MM.1S (cell line): Measurements from ENCODE around the gene NDUFAF5.

Source experiments
- DNase-seq: peaks from one replicate; pipeline ENCODE4 v3.0.0-alpha.2; 2015
- H2AFZ ChIP-seq: fragments of 300-600 bp; sonication (generic); 2 replicates; pipeline ENCODE4 v1.6.0; 2016; ENCODE audit warnings: antibody characterized with exemption, low read length
- H3F3A ChIP-seq: fragments of 300-600 bp; sonication (generic); 2 replicates; pipeline ENCODE4 v1.6.1; 2016; ENCODE audit warnings: mild to moderate bottlenecking, antibody characterized with exemption, low read length, moderate library complexity, mixed read lengths; ENCODE audit not compliant: insufficient read depth
- H3K27ac ChIP-seq: fragments of 300-600 bp; sonication (generic); 2 replicates; pipeline ENCODE4 v1.5.1; 2016; ENCODE audit warnings: mild to moderate bottlenecking, low read length
- H3K27me3 ChIP-seq: fragments of 300-600 bp; sonication (generic); replicated peaks from 2 replicates; pipeline ENCODE4 v1.6.0; 2016; ENCODE audit warnings: low read length; ENCODE audit not compliant: insufficient read depth
- H3K36me3 ChIP-seq: fragments of 300-600 bp; sonication (generic); replicated peaks from 2 replicates; pipeline ENCODE4 v1.6.1; 2016; ENCODE audit warnings: mild to moderate bottlenecking, low read length, mixed read lengths; ENCODE audit not compliant: insufficient read depth
- H3K4me1 ChIP-seq: fragments of 300-600 bp; sonication (generic); 2 replicates; pipeline ENCODE4 v1.6.1; 2016; ENCODE audit warnings: low read length, mixed read lengths
- H3K4me2 ChIP-seq: fragments of 300-600 bp; sonication (generic); 2 replicates; pipeline ENCODE4 v1.6.0; 2016; ENCODE audit warnings: low read depth, low read length
- H3K4me3 ChIP-seq: fragments of 300-600 bp; sonication (generic); 2 replicates; pipeline ENCODE4 v1.5.1; 2016; ENCODE audit warnings: low read length, mixed read lengths
- H3K79me2 ChIP-seq: fragments of 300-600 bp; sonication (generic); 2 replicates; pipeline ENCODE4 v1.6.1; 2016; ENCODE audit warnings: mixed run types, low read length, mixed read lengths
- H3K9ac ChIP-seq: fragments of 300-600 bp; sonication (generic); 2 replicates; pipeline ENCODE4 v1.6.1; 2016; ENCODE audit warnings: low read length, mixed read lengths
- H3K9me2 ChIP-seq: fragments of 300-600 bp; sonication (generic); replicated peaks from 2 replicates; pipeline ENCODE4 v1.6.1; 2016; ENCODE audit warnings: mild to moderate bottlenecking, low read length, mixed read lengths; ENCODE audit not compliant: insufficient read depth
- H3K9me3 ChIP-seq: fragments of 300-600 bp; sonication (generic); replicated peaks from 2 replicates; pipeline ENCODE4 v1.6.1; 2016; ENCODE audit warnings: mild to moderate bottlenecking, low read length, mixed read lengths; ENCODE audit not compliant: insufficient read depth
- H4K20me1 ChIP-seq: fragments of 300-600 bp; sonication (generic); 2 replicates; pipeline ENCODE4 v1.6.1; 2016; ENCODE audit warnings: mild to moderate bottlenecking, low read length, moderate library complexity, mixed read lengths; ENCODE audit not compliant: insufficient read depth
- CTCF ChIP-seq: fragments of 300-600 bp; sonication (generic); IDR thresholded peaks from 2 replicates; pipeline ENCODE4 v1.5.1; 2016; ENCODE audit warnings: antibody characterized with exemption, low read length, mixed read lengths
- EZH2 ChIP-seq: fragments of 300-600 bp; sonication (generic); optimal IDR thresholded peaks from 2 replicates; pipeline ENCODE3; 2017; ENCODE audit warnings: low read depth, mild to moderate bottlenecking, antibody characterized with exemption, low read length, mixed read lengths
- EZH2phosphoT487 ChIP-seq: fragments of 300-600 bp; sonication (generic); IDR thresholded peaks from 2 replicates; pipeline ENCODE4 v1.6.1; 2018; ENCODE audit warnings: antibody characterized with exemption, low read length

NDUFAF5 gene

GRCh38 chr20:13745784-13746183 lies 39.0 kb upstream of the NDUFAF5 start:
- TF ChIP-seq CTCF (no peak), EZH2phosphoT487 (no peak), EZH2 (no peak)
- no peaks in the 10 kb centered on the region for H3K36me3 ChIP-seq
- H3K4me3 ChIP-seq: no peak overlapping the region
- no peak for DNase-seq
- H3K9me3 ChIP-seq: no peaks in the 10 kb centered on the region
- H3K27me3 ChIP-seq: no peaks in the 10 kb centered on the region
- H4K20me1 ChIP-seq: no peaks in the 10 kb centered on the region
- H2AFZ ChIP-seq: no peak overlapping the region
- H3K27ac ChIP-seq: no peak overlapping the region
- H3K4me1 ChIP-seq: no peaks in the 10 kb centered on the region
- no peaks in the 10 kb centered on the region for H3K9me2 ChIP-seq
- no peak overlapping the region for H3K4me2 ChIP-seq
- no peak overlapping the region for H3K9ac ChIP-seq
- H3F3A ChIP-seq: no peaks in the 10 kb centered on the region
- H3K79me2 ChIP-seq: no peaks in the 10 kb centered on the region

- TF ChIP-seq CTCF: no peak
- no peak for TF ChIP-seq EZH2phosphoT487
- TF ChIP-seq EZH2: no peak
- no peak for DNase-seq
- Histone ChIP-seq H3F3A (no peaks in the 10 kb centered on the region), H3K4me3 (no peak overlapping the region), H3K4me1 (no peaks in the 10 kb centered on the region), H3K9ac (no peak overlapping the region), H3K79me2 (no peaks in the 10 kb centered on the region), H3K4me2 (no peak overlapping the region), H3K36me3 (no peaks in the 10 kb centered on the region), H3K9me2 (no peaks in the 10 kb centered on the region), H4K20me1 (no peaks in the 10 kb centered on the region), H3K9me3 (no peaks in the 10 kb centered on the region), H3K27me3 (no peaks in the 10 kb centered on the region), H2AFZ (no peak overlapping the region), H3K27ac (no peak overlapping the region)
Measured at GRCh38 chr20:13749811-13750210, 35.0 kb upstream of the NDUFAF5 start.

GRCh38 chr20:13753436-13754036 lies 31.3 kb upstream of the NDUFAF5 start:
- Histone ChIP-seq H3K36me3 (no peaks in the 10 kb centered on the region), H3K4me3 (no peak overlapping the region), H3K27ac (no peak overlapping the region), H3F3A (no peaks in the 10 kb centered on the region), H3K9ac (no peak overlapping the region), H4K20me1 (no peaks in the 10 kb centered on the region), H3K79me2 (no peaks in the 10 kb centered on the region), H3K9me2 (no peaks in the 10 kb centered on the region), H3K27me3 (no peaks in the 10 kb centered on the region), H3K4me2 (no peak overlapping the region), H3K4me1 (no peaks in the 10 kb centered on the region), H2AFZ (no peak overlapping the region), H3K9me3 (no peaks in the 10 kb centered on the region)
- no peak for DNase-seq
- no peak for TF ChIP-seq CTCF
- no peak for TF ChIP-seq EZH2phosphoT487
- TF ChIP-seq EZH2: no peak
